Vagina (tissue), 2 donors: ENCODE measurements around the gene PDCD1. TPM values are rescaled to one million over a fixed set of nuclear protein-coding genes. Genes with fewer than 3 reads are reported as not detected.

Experiments
- DNase-seq, 2 donors: peaks; one replicate each; pipeline ENCODE4 v3.0.0-alpha.2; 2017; ENCODE audit errors: extremely low spot score in 2 of 2
- H3K27ac ChIP-seq: fragments of 200-600 bp; sonication (generic); one replicate; pipeline ENCODE4 v1.5.1; 2019
- H3K27me3 ChIP-seq: fragments of 200-600 bp; sonication (generic); one replicate; pipeline ENCODE4 v1.5.1; 2019
- H3K36me3 ChIP-seq, 2 donors: fragments of 200-600 bp; sonication (generic); one replicate each; pipeline ENCODE4 v1.5.1; 2017 to 2019
- H3K4me1 ChIP-seq: fragments of 200-600 bp; sonication (generic); one replicate; pipeline ENCODE4 v1.5.1; 2019
- H3K4me3 ChIP-seq, 2 donors: fragments of 200-600 bp; sonication (generic); 1 replicate in 1 of 2; 2 replicates in 1 of 2; pipeline ENCODE4 v1.5.1; 2016 to 2019
- H3K9me3 ChIP-seq: fragments of 200-600 bp; sonication (generic); one replicate; pipeline ENCODE4 v1.5.1; 2019
- CTCF ChIP-seq, 3 experiments: fragments of 450-650 bp in 2 of 3; fragments of 200-600 bp in 1 of 3; sonication (generic) in 1 of 3; IDR thresholded peaks; one replicate each; pipeline ENCODE4 v1.5.1; 2017 to 2019; ENCODE audit warnings: antibody characterized with exemption in 3 of 3, mild to moderate bottlenecking in 2 of 3, moderate library complexity in 2 of 3
- POLR2A ChIP-seq, 2 donors: fragments of 450-650 bp; IDR thresholded peaks; one replicate each; pipeline ENCODE4 v1.6.1; 2017; ENCODE audit warnings: antibody characterized with exemption in 2 of 2, mild to moderate bottlenecking in 2 of 2, moderate library complexity in 2 of 2
- POLR2AphosphoS5 ChIP-seq, 2 donors: sonication (generic); formaldehyde crosslinking; IDR thresholded peaks; one replicate each; pipeline ENCODE4 v1.9.0; 2017; ENCODE audit warnings: antibody characterized with exemption in 2 of 2, mild to moderate bottlenecking in 2 of 2, low read depth in 1 of 2; ENCODE audit not compliant: insufficient read depth in 1 of 2
- intact Hi-C: fragments of 100-400 bp; cut with DNase I; formaldehyde crosslinking; loops from one replicate; pipeline ENCODE4 v1.15.1; 2023
- total RNA-seq: library from RNA; depleted of rRNA; stranded (reverse); fragments of >200 nt; gene quantifications from one replicate; pipeline ENCODE4 v1.2.3, GENCODE V29; 2016

PDCD1 gene
- total RNA-seq, 1 donor from 2014 or later: 3.9 TPM

- no peak for DNase-seq
- no peaks in the 10 kb centered on the region for H3K27me3 ChIP-seq
- H3K36me3 ChIP-seq: no peaks in the 10 kb centered on the region
- H3K27ac ChIP-seq: no peak overlapping the region
- no peaks in the 10 kb centered on the region for H3K4me1 ChIP-seq
- intact Hi-C loops: no loop called here
- no peak for TF ChIP-seq POLR2AphosphoS5 (IDR thresholded peaks at IDR 0.05; ENCODE audit: insufficient read depth in 1 of 2, low read depth in 1 of 2)
- no peak for TF ChIP-seq CTCF (IDR thresholded peaks at IDR 0.05)
- no peak for TF ChIP-seq POLR2A (IDR thresholded peaks at IDR 0.05)
- H3K9me3 ChIP-seq: no peaks in the 10 kb centered on the region
- H3K4me3 ChIP-seq: no peak overlapping the region
Observed at GRCh38 chr2:241817126-241817820, 41.4 kb downstream of the PDCD1 start.

DNA sequence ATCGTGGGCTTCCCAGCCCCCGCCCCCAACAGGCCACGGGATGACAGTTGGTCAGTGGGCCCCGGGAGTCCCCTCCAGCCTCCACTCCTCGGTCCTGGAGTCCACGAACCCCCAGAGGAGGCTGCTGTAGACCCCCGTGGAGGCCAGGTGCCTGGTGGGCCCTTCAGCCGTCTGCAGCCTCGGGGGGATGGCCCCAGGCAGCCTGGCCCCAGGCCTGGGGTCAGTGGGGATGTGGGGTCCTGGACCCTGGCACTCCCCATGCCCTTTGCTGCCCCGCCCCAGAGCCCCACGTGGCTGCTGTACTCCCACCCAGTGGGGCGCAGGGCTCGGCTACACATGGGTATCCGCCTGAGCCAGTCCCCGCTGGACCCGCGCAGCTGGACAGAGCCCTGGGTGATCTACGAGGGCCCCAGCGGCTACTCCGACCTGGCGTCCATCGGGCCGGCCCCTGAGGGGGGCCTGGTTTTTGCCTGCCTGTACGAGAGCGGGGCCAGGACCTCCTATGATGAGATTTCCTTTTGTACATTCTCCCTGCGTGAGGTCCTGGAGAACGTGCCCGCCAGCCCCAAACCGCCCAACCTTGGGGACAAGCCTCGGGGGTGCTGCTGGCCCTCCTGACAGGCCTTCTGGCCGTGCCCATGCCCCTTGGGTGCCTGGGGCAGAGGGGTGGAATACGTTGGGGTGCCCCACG, 42.1 kb downstream of the PDCD1 start:
- intact Hi-C loops: no loop called here
- H3K27me3 ChIP-seq: no peaks in the 10 kb centered on the region

DNA sequence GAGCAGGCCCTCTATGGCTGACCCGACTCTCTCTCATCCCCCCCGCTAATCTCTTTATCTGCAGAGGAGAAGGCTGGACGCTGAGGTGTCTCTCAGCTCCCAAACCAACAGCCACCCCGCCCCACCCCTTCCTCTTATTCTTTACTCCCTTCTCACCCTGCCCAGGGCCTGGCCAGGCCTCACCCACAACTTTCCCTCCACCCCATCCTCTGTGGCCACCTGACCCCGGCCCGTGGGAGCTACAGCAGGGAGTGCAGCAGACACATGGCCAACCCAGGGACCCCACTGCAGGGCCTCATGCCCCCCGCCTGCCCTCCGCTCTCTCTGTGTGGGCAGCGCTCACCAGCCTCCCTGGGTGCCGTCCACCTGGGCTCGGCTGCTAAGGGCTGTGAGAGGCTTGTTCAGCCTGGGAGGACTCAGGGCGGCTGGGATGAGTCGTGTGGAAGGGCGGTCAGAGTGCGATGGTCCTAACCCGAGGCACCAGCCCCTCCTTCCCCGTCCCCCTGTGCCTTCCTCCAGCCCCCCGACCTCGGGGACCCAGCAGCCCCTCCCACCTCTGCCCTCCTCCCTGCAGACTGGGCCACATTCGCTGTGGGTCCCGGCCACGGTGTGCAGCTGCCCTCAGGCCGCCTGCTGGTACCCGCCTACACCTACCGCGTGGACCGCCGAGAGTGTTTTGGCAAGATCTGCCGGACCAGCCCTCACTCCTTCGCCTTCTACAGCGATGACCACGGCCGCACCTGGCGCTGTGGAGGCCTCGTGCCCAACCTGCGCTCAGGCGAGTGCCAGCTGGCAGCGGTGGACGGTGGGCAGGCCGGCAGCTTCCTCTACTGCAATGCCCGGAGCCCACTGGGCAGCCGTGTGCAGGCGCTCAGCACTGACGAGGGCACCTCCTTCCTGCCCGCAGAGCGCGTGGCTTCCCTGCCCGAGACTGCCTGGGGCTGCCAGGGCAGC, 42.9 kb downstream of the PDCD1 start:
- H3K36me3 ChIP-seq: no peaks in the 10 kb centered on the region
- no peak overlapping the region for H3K27ac ChIP-seq
- no peaks in the 10 kb centered on the region for H3K4me1 ChIP-seq
- no peak overlapping the region for H3K4me3 ChIP-seq
- intact Hi-C loops: no loop called here
- H3K9me3 ChIP-seq: no peaks in the 10 kb centered on the region
- TF ChIP-seq POLR2A (IDR thresholded peaks at IDR 0.05) (no peak), CTCF (IDR thresholded peaks at IDR 0.05) (no peak), POLR2AphosphoS5 (IDR thresholded peaks at IDR 0.05; ENCODE audit: insufficient read depth in 1 of 2, low read depth in 1 of 2) (no peak)
- peak; percentile 81 to 91 for DNase-seq
- H3K27me3 ChIP-seq: no peaks in the 10 kb centered on the region

More for the DNA sequence above, 42.1 kb downstream of the PDCD1 start:
- H3K4me1 ChIP-seq: no peaks in the 10 kb centered on the region
- H3K36me3 ChIP-seq: no peaks in the 10 kb centered on the region
- no peaks in the 10 kb centered on the region for H3K9me3 ChIP-seq
- H3K4me3 ChIP-seq: no peak overlapping the region
- DNase-seq: peak in 1 of 2 donors; percentile 61
- TF ChIP-seq CTCF (IDR thresholded peaks at IDR 0.05): no peak
- no peak for TF ChIP-seq POLR2AphosphoS5 (IDR thresholded peaks at IDR 0.05; ENCODE audit: insufficient read depth in 1 of 2, low read depth in 1 of 2)
- no peak for TF ChIP-seq POLR2A (IDR thresholded peaks at IDR 0.05)
- H3K27ac ChIP-seq: no peak overlapping the region

DNA sequence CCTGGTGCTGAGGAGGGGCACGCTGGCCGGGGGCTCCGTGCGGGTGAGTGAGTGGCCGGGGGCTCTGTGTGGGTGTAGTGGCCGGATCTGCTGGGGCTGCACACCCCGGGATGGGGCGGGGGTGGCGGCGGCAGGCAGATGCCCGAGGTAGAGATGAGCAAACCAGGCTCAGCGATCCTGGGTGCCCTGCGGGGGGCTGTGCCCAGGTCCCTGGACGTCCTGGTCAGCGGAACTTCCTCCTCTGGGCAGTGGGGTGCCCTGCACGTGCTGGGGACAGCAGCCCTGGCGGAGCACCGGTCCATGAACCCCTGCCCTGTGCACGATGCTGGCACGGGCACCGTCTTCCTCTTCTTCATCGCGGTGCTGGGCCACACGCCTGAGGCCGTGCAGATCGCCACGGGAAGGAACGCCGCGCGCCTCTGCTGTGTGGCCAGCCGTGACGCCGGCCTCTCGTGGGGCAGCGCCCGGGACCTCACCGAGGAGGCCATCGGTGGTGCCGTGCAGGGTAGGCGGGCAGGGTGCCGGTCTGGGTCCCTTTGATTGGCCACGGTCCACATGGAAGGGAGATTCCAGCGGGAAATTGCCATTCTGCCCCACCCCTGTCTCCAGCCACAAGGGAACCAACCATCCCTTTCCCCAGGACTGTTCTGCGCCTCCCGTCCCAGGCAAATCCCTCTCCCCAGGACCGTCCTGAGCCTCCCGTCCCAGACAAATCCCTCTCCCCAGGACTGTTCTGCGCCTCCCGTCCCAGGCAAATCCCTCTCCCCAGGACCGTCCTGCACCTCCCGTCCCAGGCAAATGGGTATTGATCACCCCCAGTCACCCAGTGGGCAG, 43.8 kb downstream of the PDCD1 start:
- H3K9me3 ChIP-seq: no peaks in the 10 kb centered on the region
- no peak overlapping the region for H3K27ac ChIP-seq
- intact Hi-C loops: no loop called here
- no peak overlapping the region for H3K4me3 ChIP-seq
- no peaks in the 10 kb centered on the region for H3K4me1 ChIP-seq
- H3K27me3 ChIP-seq: no peaks in the 10 kb centered on the region
- H3K36me3 ChIP-seq: no peaks in the 10 kb centered on the region
- TF ChIP-seq CTCF (IDR thresholded peaks at IDR 0.05): no peak
- peak in 1 of 2 donors; percentile 85 for DNase-seq
